Regular cardiac myocyte (primary cell): Measurements from ENCODE around the gene KDELR3. TPM values are rescaled to one million over a fixed set of nuclear protein-coding genes. Genes with fewer than 3 reads are reported as not detected.

ENCODE experiments used
- total RNA-seq: library from RNA; depleted of rRNA; stranded (reverse); fragments of >200 nt; gene quantifications from 2 replicates; pipeline ENCODE4 v1.2.3, GENCODE V29; 2014

The KDELR3 gene
- 147 and 213 TPM in 2 replicates for total RNA-seq

GRCh38 chr22:38467904-38468442 is at the start of gene KDELR3:
Gene KDELR3, plus strand, starts transcription at chr22:38468096. Its CDS starts 138 bp downstream, at chr22:38468234.

DNA sequence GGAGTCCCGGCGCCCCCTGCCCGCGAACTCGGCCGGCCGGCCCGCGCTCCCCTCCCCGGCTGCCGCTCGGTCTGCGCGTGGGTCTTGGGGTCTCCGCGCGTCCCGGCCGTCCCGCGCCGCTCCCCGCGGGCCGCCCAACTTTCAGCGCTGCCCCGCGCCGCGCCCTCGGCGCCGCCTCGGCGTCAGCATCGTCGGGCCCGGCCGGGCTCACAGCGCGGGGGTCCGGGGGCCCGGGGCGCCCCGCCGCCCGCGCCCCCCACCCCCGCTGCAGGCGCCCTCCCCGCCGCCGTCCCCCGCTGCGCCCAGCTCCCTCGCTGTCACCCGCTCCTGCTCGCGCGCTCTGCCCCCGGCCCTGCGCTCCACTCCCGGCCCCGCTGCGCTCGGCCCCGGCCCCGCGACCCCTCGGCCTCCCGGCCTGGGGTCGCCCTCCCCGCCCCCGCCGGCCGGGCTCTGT is 12.8 kb upstream of the KDELR3 start, which contains the start of gene KCNJ4:
TSS of gene KCNJ4 (minus strand) at position 124 of the 454 bp plus-strand sequence. CDS start 27,067 bp downstream, outside the sequence.

GRCh38 chr22:38506118-38506962 is 38.4 kb downstream of the KDELR3 start, which contains the start of gene DDX17:
Gene DDX17, minus strand, starts transcription at chr22:38506311.

Other genes with a start within 250 kb of the KDELR3 start
- 22.8 and 27.2 TPM in 2 replicates for gene TMEM184B, start 195.1 kb upstream of the KDELR3 start, total RNA-seq
- gene CSNK1E, start 150.7 kb upstream of the KDELR3 start, total RNA-seq: 122 and 123 TPM in 2 replicates
- gene KCNJ4, start 12.9 kb upstream of the KDELR3 start, total RNA-seq: not detected in 2 replicates
- 314 and 414 TPM in 2 replicates for gene DDX17, start 38.2 kb downstream of the KDELR3 start, total RNA-seq
- gene DMC1, start 102.1 kb downstream of the KDELR3 start, total RNA-seq: 1.4 and 4.2 TPM in 2 replicates
- gene FAM227A, start 188.3 kb downstream of the KDELR3 start, total RNA-seq: 1.3 and 1.7 TPM in 2 replicates
- gene CBY1, start 188.5 kb downstream of the KDELR3 start, total RNA-seq: 17.8 and 30.7 TPM in 2 replicates
- gene TOMM22, start 213.9 kb downstream of the KDELR3 start, total RNA-seq: 62.9 and 118 TPM in 2 replicates
- 55.4 and 74.7 TPM in 2 replicates for gene JOSD1, start 232.8 kb downstream of the KDELR3 start, total RNA-seq
- 27.2 and 28.5 TPM in 2 replicates for gene GTPBP1, start 237.8 kb downstream of the KDELR3 start, total RNA-seq